NCI-H69 (cell line): ENCODE measurements around the gene MEPE.
"Not testable (repeated sequence)": the region's sequence is repeated elsewhere in the genome, so short reads cannot be mapped to it uniquely, and the experiment has no call there.

Experiments used
- DNase-seq: peaks from one replicate; lab custom pipeline; 2025; lab: John Stamatoyannopoulos, UW

Gene MEPE

GRCh38 chr4:87884976-87885549, 52.3 kb downstream of the MEPE start:
- DNase-seq, result no peak

- DNase-seq, result no peak
These were observed 53.3 kb downstream of the MEPE start for GRCh38 chr4:87886083-87886482.

- DNase-seq, result not testable (repeated sequence)
These were observed 58.0 kb downstream of the MEPE start for GRCh38 chr4:87890753-87891152.

DNA sequence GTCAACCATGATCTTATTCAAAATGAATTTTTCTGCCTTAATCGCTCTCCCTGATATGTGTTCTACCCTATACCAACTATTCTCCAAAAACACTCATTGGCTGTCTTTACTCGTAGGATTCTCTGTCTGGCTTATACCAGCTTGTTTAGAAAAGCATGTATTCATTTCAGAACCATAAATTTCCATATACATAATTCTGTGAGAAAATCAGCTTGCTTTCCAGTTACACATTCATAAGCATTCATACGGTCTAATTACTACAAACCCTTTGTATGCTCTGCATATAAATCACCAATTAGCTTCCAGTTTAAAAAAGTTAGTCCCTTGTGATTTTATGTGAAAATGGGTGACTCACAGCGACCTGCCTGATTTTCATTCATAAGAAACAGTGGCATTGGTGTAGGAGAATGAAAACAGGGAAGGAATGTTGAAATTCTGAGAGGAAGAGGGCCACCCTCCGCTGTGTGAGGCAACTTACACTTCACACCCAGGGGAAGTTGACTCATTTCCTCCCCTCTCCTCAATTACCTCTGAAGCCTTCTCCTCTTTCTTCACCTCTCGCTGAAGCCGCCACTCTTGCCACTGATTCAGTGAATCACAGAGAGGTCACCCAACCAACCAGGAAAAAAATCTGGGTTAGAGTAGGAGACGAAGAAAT, 63.3 kb downstream of the MEPE start:
- no peak for DNase-seq
